MCF 10A (cell line): ENCODE results near the gene CDK13. TPM values are rescaled to one million over a fixed set of nuclear protein-coding genes. Genes with fewer than 3 reads are reported as not detected.
"Not testable (repeated sequence)": the region's sequence is repeated elsewhere in the genome, so short reads cannot be mapped to it uniquely, and the experiment has no call there.

Experiments
- BruUV-seq: library from RNA; stranded (reverse); fragments of 400-500 nt; replicated peaks from 2 replicates; lab custom pipeline; 2021; lab: Mats Ljungman, UMichigan
- CTCF ChIA-PET: fragments of 300-600 bp; sonication (Branson Sonifier 250); formaldehyde crosslinking; extraction: SDS; loops from one replicate; lab custom pipeline; 2021; ENCODE audit warnings: antibody characterized with exemption, inconsistent platforms; lab: Yijun Ruan, JAX
- POLR2A ChIA-PET: fragments of 300-600, 350-650 bp; sonication (Branson Sonifier 250); formaldehyde crosslinking; extraction: SDS; loops from one replicate; lab custom pipeline; 2020; ENCODE audit warnings: antibody characterized with exemption, inconsistent platforms; lab: Yijun Ruan, JAX
- DNase-seq: peaks from one replicate; pipeline ENCODE4 v3.0.0-alpha.2; 2018; ENCODE audit not compliant: unreplicated experiment
- H3K27ac Mint-ChIP-seq: one replicate; pipeline ENCODE4 v1.8.0; 2022; ENCODE audit warnings: mild to moderate bottlenecking, low read depth, mixed read lengths; ENCODE audit not compliant: unreplicated experiment
- H3K27me3 Mint-ChIP-seq: one replicate; pipeline ENCODE4 v1.8.0; 2022; ENCODE audit warnings: mixed read lengths; ENCODE audit not compliant: insufficient read depth, unreplicated experiment
- H3K36me3 Mint-ChIP-seq: one replicate; pipeline ENCODE4 v1.8.0; 2022; ENCODE audit warnings: mild to moderate bottlenecking, moderate library complexity, mixed read lengths; ENCODE audit not compliant: insufficient read depth, unreplicated experiment
- H3K4me1 Mint-ChIP-seq: one replicate; pipeline ENCODE4 v1.8.0; 2022; ENCODE audit warnings: mixed read lengths; ENCODE audit not compliant: insufficient read depth, unreplicated experiment
- H3K4me3 Mint-ChIP-seq: one replicate; pipeline ENCODE4 v1.8.0; 2022; ENCODE audit warnings: mild to moderate bottlenecking, moderate library complexity, mixed read lengths; ENCODE audit not compliant: unreplicated experiment
- H3K9me3 Mint-ChIP-seq: one replicate; pipeline ENCODE4 v1.8.0; 2022; ENCODE audit warnings: mixed read lengths; ENCODE audit not compliant: unreplicated experiment
- CTCF ChIP-seq: fragments of 200-600 bp; IDR thresholded peaks from one replicate; pipeline ENCODE4 v1.8.0; 2022; ENCODE audit warnings: antibody characterized with exemption, mild to moderate bottlenecking; ENCODE audit not compliant: unreplicated experiment
- intact Hi-C: fragments of 100-400 bp; cut with micrococcal nuclease; formaldehyde crosslinking; loops from 2 replicates; pipeline ENCODE4 v1.14.1; 2022
- total RNA-seq: library from RNA; stranded (reverse); gene quantifications from 2 replicates; pipeline ENCODE4 v1.2.3, GENCODE V29; 2022

CDK13 gene
- total RNA-seq, 1 experiment from 2014 or later = 50.2 TPM

DNA sequence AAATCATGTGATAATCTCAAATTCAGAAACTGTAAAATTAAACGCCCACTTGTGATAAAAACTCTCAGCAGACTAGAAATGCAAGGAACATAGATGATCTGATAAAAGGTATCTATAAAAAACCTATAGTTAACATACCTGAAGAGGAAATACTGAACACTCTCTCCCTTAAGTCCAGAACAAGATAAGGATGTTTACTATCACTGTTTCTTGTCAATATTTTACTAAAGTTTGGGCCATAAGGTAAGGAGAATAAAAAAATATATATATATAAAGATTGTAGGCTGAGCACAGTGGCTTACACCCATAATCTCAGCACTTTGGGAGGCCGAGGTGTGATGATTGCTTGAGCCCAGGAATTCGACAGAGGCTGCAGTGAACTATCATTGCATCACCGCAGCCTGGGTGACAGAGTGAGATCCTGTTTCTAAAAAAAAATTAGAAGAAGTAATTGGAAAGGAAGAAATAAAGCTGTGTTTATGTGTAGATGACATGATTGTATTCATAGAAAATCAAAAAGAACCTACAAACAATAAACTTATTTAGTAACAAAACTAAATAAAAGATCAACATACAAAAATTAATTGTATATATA lies 155.9 kb downstream of the CDK13 start:
- no peak for TF ChIP-seq CTCF
- peak; percentile 5 for DNase-seq
- ChIA-PET CTCF (no interaction called here), POLR2A (no interaction called here)
- no TSS peak for BruUV-seq
- no peaks in the 10 kb centered on the region for H3K27me3 Mint-ChIP-seq
- no peaks in the 10 kb centered on the region for H3K36me3 Mint-ChIP-seq
- no peaks in the 10 kb centered on the region for H3K9me3 Mint-ChIP-seq
- no peaks in the 10 kb centered on the region for H3K4me1 Mint-ChIP-seq
- intact Hi-C loops = no loop called here
- H3K4me3 Mint-ChIP-seq = no peak overlapping the region
- no peak overlapping the region for H3K27ac Mint-ChIP-seq

GRCh38 chr7:40115936-40116335 lies 165.9 kb downstream of the CDK13 start:
- H3K4me3 Mint-ChIP-seq = no peak overlapping the region
- H3K27me3 Mint-ChIP-seq = no peaks in the 10 kb centered on the region
- intact Hi-C loops = no loop called here
- CTCF ChIA-PET = interaction anchor here (1.0 to 1.1 kb wide), 2 partner anchors 13 to 18 kb away, joined by 3 to 4 read pairs; partner anchors contain the start of genes MPLKIP and SUGCT
- H3K9me3 Mint-ChIP-seq = no peaks in the 10 kb centered on the region
- TF ChIP-seq CTCF = no peak
- POLR2A ChIA-PET = interaction anchor here (0.6 to 3.7 kb wide), 3 partner anchors 18 to 1606 kb away, joined by 3 to 26 read pairs (median 4); partner anchors contain the start of genes MPLKIP and SUGCT
- no TSS peak for BruUV-seq
- no peak for DNase-seq
- H3K27ac Mint-ChIP-seq = no peak overlapping the region
- H3K4me1 Mint-ChIP-seq = peaks cover 6% of the 10 kb centered on the region
- peaks cover 7% of the 10 kb centered on the region for H3K36me3 Mint-ChIP-seq

DNA sequence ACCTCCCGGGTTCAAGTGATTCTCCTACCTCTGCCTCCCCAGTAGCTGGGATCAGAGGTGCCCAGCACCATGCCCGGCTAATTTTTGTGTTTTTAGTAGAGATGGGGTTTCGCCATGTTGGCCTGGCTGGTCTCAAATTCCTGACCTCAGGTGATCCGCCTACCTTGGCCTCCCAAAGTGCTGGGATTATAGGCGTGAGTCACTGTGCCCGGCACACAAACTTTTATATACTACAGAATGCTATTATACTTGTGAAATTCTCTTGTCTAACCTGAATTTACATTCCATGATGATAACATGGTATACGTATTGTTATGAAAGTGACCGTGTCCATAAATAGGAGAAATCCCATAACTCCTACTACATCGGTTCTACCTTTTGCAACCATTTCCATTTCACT lies 167.1 kb downstream of the CDK13 start:
- BruUV-seq, H3K4me1 Mint-ChIP-seq, intact Hi-C loops, H3K9me3 Mint-ChIP-seq, H3K4me3 Mint-ChIP-seq, CTCF ChIA-PET, H3K27ac Mint-ChIP-seq, H3K27me3 Mint-ChIP-seq: not testable (repeated sequence)
- H3K36me3 Mint-ChIP-seq = peaks cover 11% of the 10 kb centered on the region
- POLR2A ChIA-PET = interaction anchor here (1.2 to 3.7 kb wide), 2 partner anchors 14 to 16 kb away, joined by 4 to 26 read pairs; partner anchors contain the start of genes MPLKIP and SUGCT
- peak; percentile 66 for DNase-seq

DNA sequence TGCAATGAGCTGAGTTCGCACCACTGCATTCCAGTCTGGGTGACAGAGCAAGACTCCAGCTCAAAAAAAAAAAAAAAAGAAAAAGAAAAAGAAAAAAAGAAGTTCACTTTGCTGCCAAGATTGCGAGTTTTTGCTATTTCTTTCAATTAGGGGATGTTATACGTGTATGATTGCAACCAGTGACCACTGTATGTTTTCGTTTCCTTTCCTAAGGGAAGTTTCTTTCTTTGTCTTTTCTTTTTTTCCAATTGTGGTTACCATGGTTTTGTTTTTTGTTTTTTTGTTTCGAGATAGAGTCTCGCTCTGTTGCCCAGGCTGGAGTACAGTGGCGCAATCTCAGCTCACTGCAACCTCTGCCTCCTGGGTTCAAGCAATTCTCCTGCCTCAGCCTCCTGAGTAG lies 168.1 kb downstream of the CDK13 start:
- POLR2A ChIA-PET = interaction anchor here (0.7 to 3.7 kb wide), 3 partner anchors 13 to 62 kb away, joined by 3 to 26 read pairs (median 4); partner anchors contain the start of genes MPLKIP and SUGCT
- peaks cover 11% of the 10 kb centered on the region for H3K36me3 Mint-ChIP-seq

DNA sequence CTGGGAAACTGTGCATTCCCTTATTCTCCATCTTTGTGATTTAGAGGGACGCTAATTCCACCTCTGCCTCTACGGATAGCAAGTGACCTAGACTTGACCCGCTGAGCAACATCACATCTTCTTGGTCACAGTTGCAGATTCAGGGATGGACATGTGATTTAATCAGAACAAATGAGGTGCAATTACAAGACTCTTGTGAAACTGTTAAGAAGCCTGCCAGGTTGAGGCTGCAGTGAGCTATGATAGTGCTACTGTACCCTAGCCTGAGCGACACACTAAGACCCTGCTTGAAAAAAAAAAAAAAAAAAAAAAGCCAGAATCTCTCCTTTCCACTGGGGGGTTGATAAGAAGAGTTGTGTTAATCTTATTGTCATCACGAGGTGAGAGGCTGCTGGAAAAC lies 170.0 kb downstream of the CDK13 start:
- no peak for TF ChIP-seq CTCF
- H3K4me3 Mint-ChIP-seq = no peak overlapping the region
- ChIA-PET POLR2A (no interaction called here), CTCF (no interaction called here)
- H3K27ac Mint-ChIP-seq = no peak overlapping the region
- peaks cover 6% of the 10 kb centered on the region for H3K4me1 Mint-ChIP-seq
- intact Hi-C loops = no loop called here
- H3K9me3 Mint-ChIP-seq = no peaks in the 10 kb centered on the region
- peaks cover 11% of the 10 kb centered on the region for H3K36me3 Mint-ChIP-seq
- BruUV-seq = no TSS peak
- no peaks in the 10 kb centered on the region for H3K27me3 Mint-ChIP-seq
- no peak for DNase-seq

More for the DNA sequence above, 168.1 kb downstream of the CDK13 start:
- DNase-seq, H3K9me3 Mint-ChIP-seq, H3K4me1 Mint-ChIP-seq, H3K27ac Mint-ChIP-seq, intact Hi-C loops, H3K4me3 Mint-ChIP-seq, H3K27me3 Mint-ChIP-seq, BruUV-seq: not testable (repeated sequence)
- CTCF ChIA-PET = interaction anchor here (0.6 to 1.3 kb wide), 4 partner anchors 16 to 1979 kb away, joined by 3 to 5 read pairs (median 4); partner anchors contain the start of genes MPLKIP and SUGCT

GRCh38 chr7:40122100-40122939 lies 172.3 kb downstream of the CDK13 start:
- intact Hi-C loops, H3K9me3 Mint-ChIP-seq, H3K4me3 Mint-ChIP-seq, BruUV-seq, H3K27ac Mint-ChIP-seq, H3K4me1 Mint-ChIP-seq, CTCF ChIA-PET, DNase-seq, H3K27me3 Mint-ChIP-seq: not testable (repeated sequence)
- POLR2A ChIA-PET = interaction anchor here (1.8 kb wide), 1 partner anchor 12 kb away, joined by 8 read pairs; the partner anchor contains the start of genes MPLKIP and SUGCT
- H3K36me3 Mint-ChIP-seq = peaks cover 12% of the 10 kb centered on the region
